HEK293 (cell line): Measurements from ENCODE around the gene ZNF831.
A peak's percentile ranks its signal among the peaks of the same experiment; 100 is the strongest.

Experiments used
- CTCF ChIA-PET: fragments of 350-600 bp; formaldehyde crosslinking; extraction: SDS; loops from one replicate; lab custom pipeline; 2021; ENCODE audit warnings: antibody characterized with exemption; lab: Yijun Ruan, JAX
- POLR2A ChIA-PET: fragments of 300-600 bp; formaldehyde crosslinking; extraction: SDS; loops from one replicate; lab custom pipeline; 2020; ENCODE audit warnings: antibody characterized with exemption, inconsistent platforms; lab: Yijun Ruan, JAX
- H3K27ac ChIP-seq: fragments of 200-500 bp; sonication (Bioruptor generic); 2 replicates; pipeline ENCODE4 v1.5.1; 2014; ENCODE audit warnings: low read depth, low read length, control low read depth, inconsistent platforms; ENCODE audit errors: extremely low read depth
- H3K36me3 ChIP-seq, 2 experiments: fragments of 200-500 bp in 1 of 2; sonication (Bioruptor generic) in 1 of 2; 1 replicate in 1 of 2; 2 replicates in 1 of 2; pipeline ENCODE4 v1.5.1; 2014 to 2017; ENCODE audit warnings: inconsistent platforms in 2 of 2, low read length in 2 of 2; ENCODE audit not compliant: control insufficient read depth in 2 of 2, insufficient read depth in 1 of 2
- H3K4me1 ChIP-seq: fragments of 200-500 bp; sonication (Bioruptor generic); 2 replicates; pipeline ENCODE4 v1.5.1; 2014; ENCODE audit warnings: mild to moderate bottlenecking, low read length, inconsistent platforms; ENCODE audit not compliant: control insufficient read depth, insufficient read depth
- H3K4me3 ChIP-seq: 2 replicates; pipeline ENCODE4 v1.5.1; 2011; ENCODE audit warnings: low read depth, mild to moderate bottlenecking, control low read depth, low read length, moderate library complexity
- H3K9me3 ChIP-seq: fragments of 200-500 bp; sonication (Bioruptor generic); 2 replicates; pipeline ENCODE4 v1.5.1; 2014; ENCODE audit warnings: low read depth, low read length, inconsistent platforms; ENCODE audit not compliant: control insufficient read depth, insufficient read depth
- MYNN ChIP-seq: fragments of 450-650 bp; formaldehyde crosslinking; IDR thresholded peaks from 2 replicates; pipeline ENCODE4 v1.5.1; 2016; ENCODE audit warnings: missing biosample characterization, missing genetic modification characterization, borderline replicate concordance
- ZBTB48 ChIP-seq: fragments of 450-650 bp; formaldehyde crosslinking; IDR thresholded peaks from 2 replicates; pipeline ENCODE4 v1.5.1; 2016; ENCODE audit warnings: missing biosample characterization, missing genetic modification characterization
- ZNF274 ChIP-seq, 2 experiments: fragments of 200-500 bp in 1 of 2; fragments of 450-650 bp in 1 of 2; sonication (Bioruptor generic) in 1 of 2; formaldehyde crosslinking in 1 of 2; IDR thresholded peaks; 2 replicates each; pipeline versions ENCODE4 v1.5.1 to v1.6.1; 2014 to 2016; ENCODE audit warnings: borderline replicate concordance in 1 of 2, inconsistent platforms in 1 of 2, low read length in 1 of 2, missing biosample characterization in 1 of 2, missing genetic modification characterization in 1 of 2
- ZNF302 ChIP-seq: fragments of 450-650 bp; formaldehyde crosslinking; IDR thresholded peaks from 2 replicates; pipeline ENCODE4 v1.5.1; 2016; ENCODE audit warnings: missing biosample characterization, missing genetic modification characterization, low read depth
- ZNF391 ChIP-seq: fragments of 450-650 bp; formaldehyde crosslinking; IDR thresholded peaks from 2 replicates; pipeline ENCODE4 v1.5.1; 2016; ENCODE audit warnings: low read depth, missing biosample characterization, missing genetic modification characterization, borderline replicate concordance
- ZNF473 ChIP-seq: fragments of 450-650 bp; formaldehyde crosslinking; IDR thresholded peaks from 2 replicates; pipeline ENCODE4 v1.5.1; 2017; ENCODE audit warnings: missing biosample characterization, missing genetic modification characterization
- ZNF530 ChIP-seq: fragments of 450-650 bp; formaldehyde crosslinking; IDR thresholded peaks from 2 replicates; pipeline ENCODE4 v1.5.1; 2016; ENCODE audit warnings: low read depth, missing biosample characterization, missing genetic modification characterization
- ZNF623 ChIP-seq: fragments of 450-650 bp; formaldehyde crosslinking; IDR thresholded peaks from 2 replicates; pipeline ENCODE4 v1.5.1; 2016; ENCODE audit warnings: missing biosample characterization, missing genetic modification characterization
- ZNF624 ChIP-seq: fragments of 450-650 bp; formaldehyde crosslinking; IDR thresholded peaks from 2 replicates; pipeline ENCODE4 v1.5.1; 2017; ENCODE audit warnings: missing biosample characterization, missing genetic modification characterization
- ZNF701 ChIP-seq: fragments of 450-650 bp; formaldehyde crosslinking; IDR thresholded peaks from 2 replicates; pipeline ENCODE4 v1.5.1; 2016; ENCODE audit warnings: missing biosample characterization, missing genetic modification characterization
- TF ChIP-seq, protein P1 (sequence below): fragments of 450-650 bp; formaldehyde crosslinking; IDR thresholded peaks from 2 replicates; pipeline ENCODE4 v1.5.1; 2016; ENCODE audit warnings: missing biosample characterization, missing genetic modification characterization, borderline replicate concordance
- TF ChIP-seq, protein P2 (sequence below): fragments of 450-650 bp; formaldehyde crosslinking; IDR thresholded peaks from 2 replicates; pipeline ENCODE4 v1.5.1; 2016; ENCODE audit warnings: missing biosample characterization, missing genetic modification characterization
- TF ChIP-seq, protein P3 (sequence below): fragments of 450-650 bp; formaldehyde crosslinking; IDR thresholded peaks from 2 replicates; pipeline ENCODE4 v1.5.1; 2017; ENCODE audit warnings: missing biosample characterization, missing genetic modification characterization
- TF ChIP-seq, protein P4 (sequence below): fragments of 450-650 bp; formaldehyde crosslinking; IDR thresholded peaks from 2 replicates; pipeline ENCODE4 v1.5.0; 2017; ENCODE audit warnings: missing biosample characterization, missing genetic modification characterization, borderline replicate concordance

ZNF831 gene

DNA sequence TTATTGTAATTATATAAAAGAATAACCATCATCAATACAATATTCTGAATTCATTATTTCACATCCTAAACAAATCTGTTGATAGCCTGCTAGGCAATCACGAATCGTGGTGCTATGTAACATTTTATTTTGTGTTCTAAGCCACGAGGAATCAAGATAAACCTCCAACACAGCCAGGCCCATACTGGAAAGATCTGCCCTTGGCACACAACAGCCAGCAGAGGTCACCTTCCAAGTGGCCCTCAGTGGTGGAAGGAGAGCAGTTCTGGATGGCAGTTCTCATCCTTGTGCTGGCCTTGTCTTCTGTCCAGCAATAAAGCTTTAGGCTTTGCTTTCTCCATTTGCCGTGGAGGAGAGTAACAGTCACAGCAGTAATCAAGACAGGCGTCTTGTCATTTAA, 13.2 kb downstream of the ZNF831 start (continued):
- TF ChIP-seq, protein P1, sequence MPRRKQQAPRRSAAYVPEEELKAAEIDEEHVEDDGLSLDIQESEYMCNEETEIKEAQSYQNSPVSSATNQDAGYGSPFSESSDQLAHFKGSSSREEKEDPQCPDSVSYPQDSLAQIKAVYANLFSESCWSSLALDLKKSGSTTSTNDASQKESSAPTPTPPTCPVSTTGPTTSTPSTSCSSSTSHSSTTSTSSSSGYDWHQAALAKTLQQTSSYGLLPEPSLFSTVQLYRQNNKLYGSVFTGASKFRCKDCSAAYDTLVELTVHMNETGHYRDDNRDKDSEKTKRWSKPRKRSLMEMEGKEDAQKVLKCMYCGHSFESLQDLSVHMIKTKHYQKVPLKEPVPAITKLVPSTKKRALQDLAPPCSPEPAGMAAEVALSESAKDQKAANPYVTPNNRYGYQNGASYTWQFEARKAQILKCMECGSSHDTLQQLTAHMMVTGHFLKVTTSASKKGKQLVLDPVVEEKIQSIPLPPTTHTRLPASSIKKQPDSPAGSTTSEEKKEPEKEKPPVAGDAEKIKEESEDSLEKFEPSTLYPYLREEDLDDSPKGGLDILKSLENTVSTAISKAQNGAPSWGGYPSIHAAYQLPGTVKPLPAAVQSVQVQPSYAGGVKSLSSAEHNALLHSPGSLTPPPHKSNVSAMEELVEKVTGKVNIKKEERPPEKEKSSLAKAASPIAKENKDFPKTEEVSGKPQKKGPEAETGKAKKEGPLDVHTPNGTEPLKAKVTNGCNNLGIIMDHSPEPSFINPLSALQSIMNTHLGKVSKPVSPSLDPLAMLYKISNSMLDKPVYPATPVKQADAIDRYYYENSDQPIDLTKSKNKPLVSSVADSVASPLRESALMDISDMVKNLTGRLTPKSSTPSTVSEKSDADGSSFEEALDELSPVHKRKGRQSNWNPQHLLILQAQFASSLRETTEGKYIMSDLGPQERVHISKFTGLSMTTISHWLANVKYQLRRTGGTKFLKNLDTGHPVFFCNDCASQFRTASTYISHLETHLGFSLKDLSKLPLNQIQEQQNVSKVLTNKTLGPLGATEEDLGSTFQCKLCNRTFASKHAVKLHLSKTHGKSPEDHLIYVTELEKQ (tag by site-specific recombination): no peak
- no peak for TF ChIP-seq ZNF701 (tag by site-specific recombination)

DNA sequence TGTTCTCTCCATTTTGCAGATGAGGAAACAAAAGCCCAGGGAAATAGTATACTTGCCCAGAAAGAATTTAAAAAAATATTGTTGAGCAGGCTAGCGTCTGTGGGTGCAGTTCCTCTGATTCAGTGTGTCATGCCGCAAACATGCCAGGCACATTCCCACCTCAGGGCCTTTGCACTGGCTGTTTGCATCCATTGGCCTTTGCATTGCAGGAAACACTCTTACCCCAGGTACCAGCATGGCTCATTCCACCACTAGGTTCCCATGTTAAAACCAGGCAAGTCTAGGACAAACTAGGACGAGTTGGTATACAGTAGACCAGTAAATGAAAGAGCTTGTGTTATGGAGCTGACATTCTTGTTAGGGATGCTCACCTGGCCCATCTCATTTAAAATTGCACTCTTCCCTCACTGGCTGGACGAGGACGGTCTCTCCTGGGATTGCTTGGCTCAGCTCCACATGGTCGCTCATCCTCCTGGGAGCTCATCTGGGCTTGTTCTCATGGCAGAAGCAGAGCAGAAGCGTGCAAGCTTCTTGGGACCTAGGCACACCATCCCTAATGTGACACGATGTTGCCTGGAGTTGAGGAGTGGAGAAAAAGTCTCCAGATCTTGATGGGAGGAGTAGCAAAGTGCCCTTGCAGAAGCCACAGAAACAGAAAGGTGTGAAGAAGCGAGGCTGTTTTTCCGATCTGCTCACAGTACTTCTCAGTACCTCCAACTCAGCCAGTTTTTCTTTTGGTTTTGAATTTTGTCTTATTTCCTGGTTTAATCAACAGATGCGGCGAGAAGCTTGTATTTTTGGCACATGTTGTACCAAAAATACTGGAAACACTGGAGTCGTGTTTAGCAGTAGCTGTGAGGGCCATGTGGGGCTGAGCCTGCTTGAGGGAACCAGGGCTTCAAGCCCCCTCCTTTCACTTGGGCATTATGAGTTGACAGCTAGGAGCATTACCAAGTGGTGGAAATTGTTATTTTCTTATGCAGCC, 13.9 kb downstream of the ZNF831 start:
- POLR2A ChIA-PET: no interaction called here
- CTCF ChIA-PET: no interaction called here
- Histone ChIP-seq H3K4me3 (no peak overlapping the region), H3K9me3 (no peaks in the 10 kb centered on the region), H3K27ac (no peak overlapping the region), H3K36me3 (no peaks in the 10 kb centered on the region), H3K4me1 (no peaks in the 10 kb centered on the region)
- TF ChIP-seq ZNF623 (tag by site-specific recombination) (peak; percentile 47), ZNF530 (tag by site-specific recombination) (no peak), MYNN (tag by site-specific recombination) (no peak)

- ChIA-PET CTCF (no interaction called here), POLR2A (no interaction called here)
- Histone ChIP-seq H3K36me3 (no peaks in the 10 kb centered on the region), H3K4me3 (no peak overlapping the region), H3K4me1 (no peaks in the 10 kb centered on the region), H3K9me3 (no peaks in the 10 kb centered on the region), H3K27ac (no peak overlapping the region)
- no peak for TF ChIP-seq ZBTB48 (tag by site-specific recombination)
- TF ChIP-seq ZNF391 (tag by site-specific recombination): no peak
- no peak for TF ChIP-seq ZNF302 (tag by site-specific recombination)
- TF ChIP-seq, protein P2, sequence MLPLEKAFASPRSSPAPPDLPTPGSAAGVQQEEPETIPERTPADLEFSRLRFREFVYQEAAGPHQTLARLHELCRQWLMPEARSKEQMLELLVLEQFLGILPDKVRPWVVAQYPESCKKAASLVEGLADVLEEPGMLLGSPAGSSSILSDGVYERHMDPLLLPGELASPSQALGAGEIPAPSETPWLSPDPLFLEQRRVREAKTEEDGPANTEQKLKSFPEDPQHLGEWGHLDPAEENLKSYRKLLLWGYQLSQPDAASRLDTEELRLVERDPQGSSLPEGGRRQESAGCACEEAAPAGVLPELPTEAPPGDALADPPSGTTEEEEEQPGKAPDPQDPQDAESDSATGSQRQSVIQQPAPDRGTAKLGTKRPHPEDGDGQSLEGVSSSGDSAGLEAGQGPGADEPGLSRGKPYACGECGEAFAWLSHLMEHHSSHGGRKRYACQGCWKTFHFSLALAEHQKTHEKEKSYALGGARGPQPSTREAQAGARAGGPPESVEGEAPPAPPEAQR (tag by site-specific recombination): no peak
- TF ChIP-seq, protein P3, sequence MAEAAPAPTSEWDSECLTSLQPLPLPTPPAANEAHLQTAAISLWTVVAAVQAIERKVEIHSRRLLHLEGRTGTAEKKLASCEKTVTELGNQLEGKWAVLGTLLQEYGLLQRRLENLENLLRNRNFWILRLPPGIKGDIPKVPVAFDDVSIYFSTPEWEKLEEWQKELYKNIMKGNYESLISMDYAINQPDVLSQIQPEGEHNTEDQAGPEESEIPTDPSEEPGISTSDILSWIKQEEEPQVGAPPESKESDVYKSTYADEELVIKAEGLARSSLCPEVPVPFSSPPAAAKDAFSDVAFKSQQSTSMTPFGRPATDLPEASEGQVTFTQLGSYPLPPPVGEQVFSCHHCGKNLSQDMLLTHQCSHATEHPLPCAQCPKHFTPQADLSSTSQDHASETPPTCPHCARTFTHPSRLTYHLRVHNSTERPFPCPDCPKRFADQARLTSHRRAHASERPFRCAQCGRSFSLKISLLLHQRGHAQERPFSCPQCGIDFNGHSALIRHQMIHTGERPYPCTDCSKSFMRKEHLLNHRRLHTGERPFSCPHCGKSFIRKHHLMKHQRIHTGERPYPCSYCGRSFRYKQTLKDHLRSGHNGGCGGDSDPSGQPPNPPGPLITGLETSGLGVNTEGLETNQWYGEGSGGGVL (tag by site-specific recombination): no peak
- no peak for TF ChIP-seq ZNF473 (tag by site-specific recombination)
- TF ChIP-seq ZNF624 (tag by site-specific recombination): no peak
- no peak for TF ChIP-seq ZNF274 (IDR thresholded peaks at IDR 0.05; ENCODE audit: low read length)
- TF ChIP-seq ZNF274 (tag by site-specific recombination; IDR thresholded peaks at IDR 0.05; ENCODE audit: borderline replicate concordance): no peak
- TF ChIP-seq, protein P4, sequence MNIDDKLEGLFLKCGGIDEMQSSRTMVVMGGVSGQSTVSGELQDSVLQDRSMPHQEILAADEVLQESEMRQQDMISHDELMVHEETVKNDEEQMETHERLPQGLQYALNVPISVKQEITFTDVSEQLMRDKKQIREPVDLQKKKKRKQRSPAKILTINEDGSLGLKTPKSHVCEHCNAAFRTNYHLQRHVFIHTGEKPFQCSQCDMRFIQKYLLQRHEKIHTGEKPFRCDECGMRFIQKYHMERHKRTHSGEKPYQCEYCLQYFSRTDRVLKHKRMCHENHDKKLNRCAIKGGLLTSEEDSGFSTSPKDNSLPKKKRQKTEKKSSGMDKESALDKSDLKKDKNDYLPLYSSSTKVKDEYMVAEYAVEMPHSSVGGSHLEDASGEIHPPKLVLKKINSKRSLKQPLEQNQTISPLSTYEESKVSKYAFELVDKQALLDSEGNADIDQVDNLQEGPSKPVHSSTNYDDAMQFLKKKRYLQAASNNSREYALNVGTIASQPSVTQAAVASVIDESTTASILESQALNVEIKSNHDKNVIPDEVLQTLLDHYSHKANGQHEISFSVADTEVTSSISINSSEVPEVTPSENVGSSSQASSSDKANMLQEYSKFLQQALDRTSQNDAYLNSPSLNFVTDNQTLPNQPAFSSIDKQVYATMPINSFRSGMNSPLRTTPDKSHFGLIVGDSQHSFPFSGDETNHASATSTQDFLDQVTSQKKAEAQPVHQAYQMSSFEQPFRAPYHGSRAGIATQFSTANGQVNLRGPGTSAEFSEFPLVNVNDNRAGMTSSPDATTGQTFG (tag by site-specific recombination): no peak
Observed at GRCh38 chr20:59178983-59179595, 15.5 kb downstream of the ZNF831 start.
